WTC11 (cell line): ENCODE measurements around the gene CD6.

Experiments
- JUN ChIP-seq: sonication (generic); formaldehyde crosslinking; IDR thresholded peaks from 2 replicates; pipeline ENCODE4 v1.8.0; 2023; ENCODE audit warnings: mild to moderate bottlenecking, missing genetic modification reagents
- PREB ChIP-seq: sonication (generic); formaldehyde crosslinking; IDR thresholded peaks from 2 replicates; pipeline ENCODE4 v1.8.1; 2022; ENCODE audit warnings: mild to moderate bottlenecking, missing genetic modification reagents, moderate library complexity, borderline replicate concordance
- TF ChIP-seq, protein P1 (sequence below): fragments of 200-600 bp; IDR thresholded peaks from 2 replicates; pipeline ENCODE4 v1.8.0; 2022; ENCODE audit warnings: antibody characterized with exemption

DNA sequence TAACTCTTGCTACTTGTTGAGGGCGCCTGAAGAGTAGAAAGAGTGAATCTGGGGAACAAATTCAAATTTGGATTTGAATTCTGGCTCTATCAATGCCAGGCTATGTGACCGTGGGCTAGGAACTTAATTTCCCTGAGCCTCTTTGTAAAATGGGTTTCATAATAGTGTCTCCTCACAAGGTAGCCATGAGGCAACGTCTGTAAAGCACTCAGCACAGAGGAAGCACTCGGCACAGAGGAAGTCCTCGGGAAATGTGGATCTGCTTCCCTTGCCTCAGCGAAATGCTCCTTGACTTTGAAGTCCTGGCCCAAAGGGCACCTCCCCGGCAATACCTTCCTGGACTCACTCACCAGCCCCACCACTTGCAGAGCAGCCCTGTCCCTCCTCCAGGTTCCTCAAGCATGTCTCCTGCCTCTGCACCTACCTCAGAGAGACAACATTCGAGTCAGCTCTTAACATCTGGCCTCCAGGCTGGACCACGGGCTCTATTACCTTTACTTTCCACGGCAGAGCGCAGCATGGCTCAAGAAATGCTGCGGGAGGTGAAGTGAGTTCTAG, 17.7 kb downstream of the CD6 start:
- TF ChIP-seq PREB (no peak), JUN (no peak)
- TF ChIP-seq, protein P1, sequence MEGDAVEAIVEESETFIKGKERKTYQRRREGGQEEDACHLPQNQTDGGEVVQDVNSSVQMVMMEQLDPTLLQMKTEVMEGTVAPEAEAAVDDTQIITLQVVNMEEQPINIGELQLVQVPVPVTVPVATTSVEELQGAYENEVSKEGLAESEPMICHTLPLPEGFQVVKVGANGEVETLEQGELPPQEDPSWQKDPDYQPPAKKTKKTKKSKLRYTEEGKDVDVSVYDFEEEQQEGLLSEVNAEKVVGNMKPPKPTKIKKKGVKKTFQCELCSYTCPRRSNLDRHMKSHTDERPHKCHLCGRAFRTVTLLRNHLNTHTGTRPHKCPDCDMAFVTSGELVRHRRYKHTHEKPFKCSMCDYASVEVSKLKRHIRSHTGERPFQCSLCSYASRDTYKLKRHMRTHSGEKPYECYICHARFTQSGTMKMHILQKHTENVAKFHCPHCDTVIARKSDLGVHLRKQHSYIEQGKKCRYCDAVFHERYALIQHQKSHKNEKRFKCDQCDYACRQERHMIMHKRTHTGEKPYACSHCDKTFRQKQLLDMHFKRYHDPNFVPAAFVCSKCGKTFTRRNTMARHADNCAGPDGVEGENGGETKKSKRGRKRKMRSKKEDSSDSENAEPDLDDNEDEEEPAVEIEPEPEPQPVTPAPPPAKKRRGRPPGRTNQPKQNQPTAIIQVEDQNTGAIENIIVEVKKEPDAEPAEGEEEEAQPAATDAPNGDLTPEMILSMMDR: no peak
